Peyer's patch (tissue), 4 donors: ENCODE results near the gene SERTAD4. TPM values are rescaled to one million over a fixed set of nuclear protein-coding genes. Genes with fewer than 3 reads are reported as not detected.

Source experiments
- DNase-seq, 3 donors: peaks; one replicate each; pipeline ENCODE4 v3.0.0-alpha.2; 2017 to 2019
- H3K27ac ChIP-seq, 4 donors: fragments of 200-600 bp; sonication (generic); one replicate each; pipeline ENCODE4 v1.5.1; 2016 to 2019
- H3K27me3 ChIP-seq, 2 donors: fragments of 200-600 bp; sonication (generic); one replicate each; pipeline ENCODE4 v1.5.1; 2019
- H3K36me3 ChIP-seq, 3 donors: fragments of 200-600 bp; sonication (generic); one replicate each; pipeline ENCODE4 v1.5.1; 2016 to 2019
- H3K4me1 ChIP-seq, 4 donors: fragments of 200-600 bp; sonication (generic); one replicate each; pipeline ENCODE4 v1.5.1; 2016 to 2019
- H3K4me3 ChIP-seq, 4 donors: fragments of 200-600 bp; sonication (generic); 1 replicate in 3 of 4; 2 replicates in 1 of 4; pipeline ENCODE4 v1.5.1; 2016 to 2019; ENCODE audit warnings: mild to moderate bottlenecking in 1 of 4
- H3K9me3 ChIP-seq, 4 donors: fragments of 200-600 bp; sonication (generic); one replicate each; pipeline ENCODE4 v1.5.1; 2016 to 2019; ENCODE audit warnings: mild to moderate bottlenecking in 1 of 4
- CTCF ChIP-seq, 6 experiments: fragments of 450-650 bp in 4 of 6; fragments of 200-600 bp in 2 of 6; sonication (generic) in 1 of 6; IDR thresholded peaks; one replicate each; pipeline ENCODE4 v1.5.1; 2017 to 2019; ENCODE audit warnings: antibody characterized with exemption in 6 of 6, mild to moderate bottlenecking in 3 of 6, moderate library complexity in 1 of 6
- POLR2A ChIP-seq, 2 donors: fragments of 450-650 bp; IDR thresholded peaks; one replicate each; pipeline ENCODE4 v1.5.1; 2017; ENCODE audit warnings: antibody characterized with exemption in 2 of 2, mild to moderate bottlenecking in 2 of 2, moderate library complexity in 2 of 2
- total RNA-seq, 4 donors: library from RNA; depleted of rRNA; stranded (reverse); fragments of >200 nt; gene quantifications; one replicate each; pipeline ENCODE4 v1.1.0, GENCODE V29; 2016

Gene SERTAD4
- total RNA-seq, 4 donors from 2014 or later = 0.18 to 1.7 (median 1.3) TPM

GRCh38 chr1:210292231-210292871 is 59.8 kb downstream of the SERTAD4 start:
- peaks cover 0 to 23% (median 4%) of the 10 kb centered on the region in 4 donors for H3K4me1 ChIP-seq
- TF ChIP-seq POLR2A (IDR thresholded peaks at IDR 0.05) (no peak), CTCF (IDR thresholded peaks at IDR 0.05) (peak in 1 of 6 experiments; percentile 24)
- H3K4me3 ChIP-seq = peak overlapping the region; percentile 4 to 53 (median 38)

GRCh38 chr1:210293171-210293607 is 60.6 kb downstream of the SERTAD4 start:
- TF ChIP-seq CTCF (IDR thresholded peaks at IDR 0.05) = no peak
- TF ChIP-seq POLR2A (IDR thresholded peaks at IDR 0.05) = no peak
- Histone ChIP-seq H3K4me3 (no peak overlapping the region), H3K4me1 (peaks cover 0 to 23% (median 4%) of the 10 kb centered on the region in 4 donors)

More at GRCh38 chr1:210292231-210292871, 59.8 kb downstream of the SERTAD4 start:
- H3K27me3 ChIP-seq = no peaks in the 10 kb centered on the region
- peak overlapping the region in 3 of 4 donors; percentile 42 to 47 (median 42) for H3K27ac ChIP-seq
- peak; percentile 20 to 73 (median 65) for DNase-seq
- H3K9me3 ChIP-seq = no peaks in the 10 kb centered on the region
- no peaks in the 10 kb centered on the region for H3K36me3 ChIP-seq

GRCh38 chr1:210294999-210295745 is 62.6 kb downstream of the SERTAD4 start:
- Histone ChIP-seq H3K4me3 (no peak overlapping the region), H3K27me3 (no peaks in the 10 kb centered on the region), H3K4me1 (peaks cover 0 to 23% (median 4%) of the 10 kb centered on the region in 4 donors), H3K9me3 (no peaks in the 10 kb centered on the region), H3K27ac (peak overlapping the region in 2 of 4 donors; percentile 25 to 31), H3K36me3 (no peaks in the 10 kb centered on the region)
- peak in 1 of 3 donors; percentile 48 for DNase-seq
- TF ChIP-seq CTCF (IDR thresholded peaks at IDR 0.05) = no peak
- TF ChIP-seq POLR2A (IDR thresholded peaks at IDR 0.05) = no peak

More at GRCh38 chr1:210293171-210293607, 60.6 kb downstream of the SERTAD4 start:
- peak overlapping the region in 3 of 4 donors; percentile 5 to 47 (median 42) for H3K27ac ChIP-seq
- no peaks in the 10 kb centered on the region for H3K9me3 ChIP-seq
- peak in 1 of 3 donors; percentile 46 for DNase-seq
- no peaks in the 10 kb centered on the region for H3K36me3 ChIP-seq
- no peaks in the 10 kb centered on the region for H3K27me3 ChIP-seq

Other genes with a start within 250 kb of the SERTAD4 start
- 10 to 100 TPM in 1 of 4 donors, 1 to 10 TPM in 3; 2.3 to 16.9 (median 7.3) TPM for gene HHAT, start 96.1 kb downstream of the SERTAD4 start, total RNA-seq